NCI-H524 treated with DMSO at 0.1 percent for 48 hours (cell line): ENCODE measurements around the gene EFR3B.

Experiments
- DNase-seq: peaks from one replicate; lab custom pipeline; 2025; lab: John Stamatoyannopoulos, UW

The EFR3B gene

GRCh38 chr2:25034081-25034480 is 7.8 kb upstream of the EFR3B start:
- DNase-seq, result no peak

- no peak for DNase-seq
Observed at GRCh38 chr2:25035537-25036220, 6.2 kb upstream of the EFR3B start.

GRCh38 chr2:25036221-25036559 is 5.7 kb upstream of the EFR3B start:
- DNase-seq, result no peak

DNA sequence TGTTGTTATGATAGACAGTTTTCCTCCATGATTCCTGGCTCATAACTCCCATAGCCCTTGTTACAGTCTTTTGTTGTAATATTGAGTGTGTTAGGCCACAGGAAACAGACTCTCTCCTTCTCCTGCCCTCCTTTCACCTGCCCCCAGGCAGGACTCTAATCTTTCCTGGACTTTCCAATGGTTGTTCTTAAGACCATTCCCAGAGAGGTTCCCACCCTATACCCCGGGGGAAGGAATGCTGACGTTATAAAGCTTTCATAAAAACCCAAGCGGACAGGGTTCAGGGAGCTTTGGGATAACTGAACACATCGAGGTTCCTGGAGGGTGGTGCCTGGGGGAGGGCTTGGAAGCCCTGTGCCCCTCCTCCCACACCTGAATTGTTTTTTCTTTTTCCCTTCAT is 2.8 kb upstream of the EFR3B start:
- no peak for DNase-seq

DNA sequence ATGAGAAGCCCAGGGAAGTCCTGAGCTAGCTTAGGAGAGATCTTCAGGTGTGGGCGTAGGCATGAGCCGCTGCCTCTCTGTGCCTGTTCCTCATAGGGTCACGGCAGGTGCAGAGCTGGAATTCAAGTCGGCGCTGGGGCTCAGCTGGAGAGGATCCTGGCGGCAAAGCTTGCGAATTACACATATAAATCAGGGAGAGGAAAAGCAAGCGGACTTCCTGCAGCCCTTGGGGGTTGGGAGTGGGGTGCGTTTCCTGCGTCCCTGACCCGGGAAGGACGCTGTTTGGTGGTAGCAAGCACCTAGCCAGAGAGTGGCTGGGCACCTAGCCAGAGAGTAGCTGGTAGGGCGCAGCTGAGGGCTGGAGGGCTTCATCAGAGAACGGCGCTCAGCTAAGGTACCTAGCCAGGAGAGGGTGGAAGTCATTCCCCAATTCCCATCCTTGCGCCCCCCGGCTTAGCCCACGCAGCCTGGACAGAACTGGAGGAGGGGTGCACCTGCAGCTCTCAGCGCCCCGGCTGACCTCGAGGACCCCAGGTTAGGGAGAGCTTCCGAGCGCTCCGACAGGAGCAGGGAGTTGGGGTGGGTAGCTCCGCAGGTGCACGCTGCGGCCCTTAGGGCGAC is 459 bp upstream of the EFR3B start:
- peak; percentile 42 for DNase-seq

- DNase-seq, result no peak
Observed at GRCh38 chr2:25042321-25043240, 705 bp downstream of the EFR3B start.

DNA sequence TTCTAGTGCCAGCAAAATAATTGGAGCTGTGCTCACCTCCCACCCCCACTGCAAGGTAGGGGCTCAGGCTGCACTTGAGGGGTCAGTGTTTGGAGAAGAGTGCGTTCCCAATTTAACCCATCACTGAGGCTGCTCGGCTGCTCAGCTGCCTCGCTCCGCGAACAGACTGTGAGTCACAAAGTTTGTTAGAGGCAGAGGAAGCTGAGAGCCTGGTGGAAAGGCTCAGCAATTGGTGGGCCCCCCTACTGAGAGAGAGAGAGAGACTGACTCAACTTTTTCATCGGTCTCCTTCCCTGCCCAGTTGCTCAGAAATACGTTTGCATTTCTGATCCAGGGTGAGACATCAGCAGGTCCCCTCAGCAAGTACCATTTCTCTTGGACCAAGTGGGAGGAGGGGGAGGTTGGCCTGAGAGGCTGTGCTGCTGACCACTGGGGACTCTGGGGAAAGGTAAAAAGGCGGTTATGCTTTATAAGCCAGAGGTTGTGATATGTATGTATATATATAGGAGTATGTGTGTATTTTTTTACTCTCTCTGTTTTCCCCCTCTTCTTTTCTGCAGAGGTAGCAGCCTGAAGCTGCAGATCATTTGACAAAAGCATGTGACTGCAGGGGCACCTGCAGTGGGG is 1.5 kb downstream of the EFR3B start:
- DNase-seq, result no peak

DNA sequence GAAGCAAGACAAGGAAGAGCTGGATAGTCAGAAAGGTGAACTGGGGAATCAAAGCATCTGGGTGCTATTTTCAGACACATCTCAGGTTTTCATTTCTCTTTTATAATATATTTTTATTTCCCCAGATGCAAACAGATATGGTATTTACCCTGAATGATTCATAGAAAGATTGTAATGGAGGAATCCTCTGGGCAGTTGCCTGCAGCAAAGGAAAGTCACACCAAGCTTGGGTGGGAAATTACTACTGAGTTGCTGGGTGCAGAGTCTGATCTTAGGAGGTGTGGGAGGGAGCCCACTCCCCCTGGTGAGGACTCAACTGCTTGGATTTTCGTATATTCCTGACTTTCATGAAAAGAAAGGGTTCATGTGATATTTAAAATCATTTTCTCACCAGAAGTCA is 2.1 kb downstream of the EFR3B start:
- no peak for DNase-seq

GRCh38 chr2:25044990-25045389 is 3.1 kb downstream of the EFR3B start:
- DNase-seq, result no peak

DNA sequence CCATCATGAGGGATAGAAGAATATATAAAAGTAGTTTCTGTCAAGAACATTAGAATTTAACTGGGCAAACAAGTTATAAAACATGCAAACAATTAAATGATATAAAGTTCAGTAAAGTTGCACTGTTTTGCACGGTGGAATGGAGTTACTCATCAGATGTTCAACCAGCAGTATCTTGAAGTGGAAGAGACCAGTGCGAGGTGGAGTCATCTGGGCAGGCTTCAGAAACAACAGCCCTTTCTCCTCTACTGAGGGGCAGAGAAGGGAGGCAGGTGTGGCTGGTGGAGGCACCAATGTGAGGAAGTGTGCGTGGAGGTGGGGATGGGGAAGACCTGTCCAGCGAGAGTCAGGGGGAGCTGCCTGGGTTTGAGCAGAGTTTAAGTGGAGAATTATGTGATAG is 7.5 kb downstream of the EFR3B start:
- no peak for DNase-seq

DNA sequence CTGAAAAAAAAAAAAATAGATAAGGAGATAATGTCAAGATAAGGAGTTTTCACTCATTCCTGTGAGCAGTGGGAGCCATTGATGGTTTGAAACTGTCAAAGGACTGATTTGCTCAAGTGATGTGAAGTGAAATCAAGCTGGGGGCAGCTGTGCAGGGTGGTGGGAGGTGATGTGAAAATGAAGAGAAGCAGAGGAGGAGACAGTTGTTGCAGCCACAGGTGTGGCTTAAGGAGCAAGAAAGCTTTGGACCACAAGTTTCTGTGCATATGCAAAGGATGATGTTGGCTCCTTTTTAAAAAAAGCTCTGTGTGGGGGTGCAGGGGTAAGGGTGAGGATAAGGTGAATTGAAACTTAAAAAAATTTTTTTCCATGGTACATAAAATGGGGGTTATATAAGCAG is 8.3 kb downstream of the EFR3B start:
- no peak for DNase-seq

DNA sequence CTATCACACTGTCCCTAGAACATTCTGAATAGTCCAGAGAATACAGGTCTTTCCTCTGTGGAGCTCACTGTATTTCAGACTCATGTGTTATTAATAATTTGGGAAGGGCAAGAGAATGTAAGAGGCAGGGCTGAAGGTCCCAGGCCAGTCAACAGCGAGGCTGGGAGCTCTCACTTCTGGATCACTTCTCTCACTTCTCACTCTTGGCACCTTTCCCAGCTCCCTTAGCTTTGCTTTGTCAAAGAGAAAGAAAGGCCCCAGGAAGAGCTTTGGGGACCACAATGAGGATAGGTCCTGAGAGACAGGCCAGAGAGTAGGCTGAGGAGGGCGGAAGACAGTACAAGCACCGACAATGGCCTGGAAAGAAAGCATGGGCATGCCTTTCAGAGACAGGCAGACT is 11.2 kb downstream of the EFR3B start:
- DNase-seq, result no peak

DNA sequence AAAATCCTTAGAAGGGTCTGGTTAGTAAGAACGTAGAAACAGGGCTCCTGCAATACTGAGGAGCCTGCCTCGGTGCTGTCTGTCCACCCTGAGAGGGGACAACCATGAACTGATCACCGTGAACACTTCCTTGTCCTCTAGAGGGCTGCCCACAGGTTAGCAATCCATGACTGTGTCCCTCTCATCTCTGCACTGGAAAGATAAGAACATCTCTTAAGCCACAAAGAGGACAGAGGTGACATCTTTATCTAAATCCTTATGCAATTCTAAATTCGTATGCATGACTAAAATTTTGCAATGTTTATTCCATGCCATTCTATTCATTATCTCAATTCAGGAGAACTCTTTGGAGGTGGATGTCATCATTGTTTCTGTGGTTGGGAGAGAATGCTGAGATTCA is 12.8 kb downstream of the EFR3B start:
- DNase-seq, result no peak

DNA sequence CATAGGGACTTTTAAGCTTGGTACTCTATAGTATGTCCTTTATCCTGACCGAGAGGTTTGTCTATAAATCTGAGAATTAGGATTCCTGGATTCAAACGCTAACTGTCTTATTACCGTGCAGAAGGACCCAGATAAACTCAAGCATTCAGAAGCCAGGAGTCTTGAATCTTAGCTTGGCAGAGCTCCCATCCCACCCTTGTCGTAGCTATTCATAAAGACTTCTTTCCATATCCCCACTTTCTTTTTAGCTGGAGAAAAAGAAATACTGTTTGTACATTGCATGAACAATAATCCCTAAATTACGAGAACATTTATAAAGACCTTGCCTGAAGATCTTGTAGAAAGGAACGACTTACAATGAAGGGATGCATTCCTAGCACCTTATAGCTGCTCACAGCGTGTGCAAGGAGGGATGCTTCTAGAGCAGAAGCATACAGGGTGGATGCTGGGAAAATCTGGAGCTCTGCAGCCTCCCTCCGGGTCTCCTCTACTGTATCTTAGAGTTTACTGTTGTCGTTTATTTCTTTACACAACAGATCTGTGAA is 13.6 kb downstream of the EFR3B start:
- DNase-seq, result no peak

- DNase-seq, result no peak
Observed at GRCh38 chr2:25056098-25056821, 14.4 kb downstream of the EFR3B start.

GRCh38 chr2:25062511-25062917 is 20.6 kb downstream of the EFR3B start:
- no peak for DNase-seq

GRCh38 chr2:25063876-25064660 is 22.2 kb downstream of the EFR3B start:
- DNase-seq, result no peak

- no peak for DNase-seq
Observed at GRCh38 chr2:25065768-25066167, 23.9 kb downstream of the EFR3B start.

DNA sequence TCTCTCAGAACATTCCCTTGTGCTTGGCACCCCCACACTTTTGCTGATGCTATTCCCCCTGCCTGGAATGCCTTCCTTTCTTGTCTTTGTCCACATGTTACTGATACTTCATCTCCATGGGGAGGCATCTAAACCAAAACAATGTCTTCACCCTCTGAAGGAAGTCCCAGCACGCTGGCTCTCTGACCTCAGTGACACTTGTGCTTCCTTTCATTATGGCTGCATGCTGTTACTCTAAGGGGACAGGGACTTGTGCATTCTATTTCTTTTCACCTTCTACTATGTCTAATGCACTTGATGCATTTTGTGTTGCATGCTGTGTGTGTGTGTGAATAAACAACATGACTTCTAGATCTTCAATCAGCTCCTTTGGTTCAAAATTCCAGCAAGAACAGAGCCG is 24.6 kb downstream of the EFR3B start:
- DNase-seq, result no peak

DNA sequence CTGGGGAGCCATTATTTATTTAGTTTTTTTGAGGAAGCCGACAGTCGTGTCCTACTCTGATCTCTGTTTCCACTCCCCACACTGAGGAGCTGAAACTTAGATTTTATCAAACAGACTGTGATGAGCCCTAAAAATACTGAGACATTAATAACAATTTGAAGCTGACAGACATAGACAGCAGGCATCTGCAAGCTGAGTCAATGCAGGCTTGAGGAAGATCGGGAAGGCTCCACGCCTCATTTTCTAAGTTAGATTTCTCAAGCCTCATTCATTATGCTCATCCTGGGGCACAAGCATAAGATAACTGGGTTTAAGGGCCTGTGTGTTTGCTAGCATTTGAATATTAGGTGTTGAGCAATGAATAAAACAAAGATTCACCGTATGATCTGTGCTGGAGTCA is 26.3 kb downstream of the EFR3B start:
- DNase-seq, result no peak

DNA sequence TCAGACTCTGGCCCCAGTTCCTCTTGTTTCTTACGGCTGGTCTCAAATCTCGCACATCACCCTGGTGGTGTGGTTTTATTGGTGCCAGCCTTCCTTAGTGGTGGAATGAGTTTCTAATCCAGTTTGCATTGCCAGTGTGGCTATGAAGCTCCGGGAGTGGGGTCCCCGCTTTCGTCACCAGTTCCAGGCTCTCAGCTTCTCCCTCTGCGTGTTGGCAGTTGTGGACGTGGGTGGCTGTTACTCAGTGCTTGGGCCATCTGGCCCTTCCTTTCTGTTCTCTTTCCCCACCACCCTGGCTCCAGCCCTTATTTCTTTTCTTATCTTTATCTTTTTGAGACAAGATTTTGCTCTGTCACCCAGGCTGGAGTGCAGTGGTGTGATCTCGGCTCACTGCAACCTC is 30.1 kb downstream of the EFR3B start:
- no peak for DNase-seq
